Measurements from ENCODE around the gene RNF32.

The RNF32 gene

DNA sequence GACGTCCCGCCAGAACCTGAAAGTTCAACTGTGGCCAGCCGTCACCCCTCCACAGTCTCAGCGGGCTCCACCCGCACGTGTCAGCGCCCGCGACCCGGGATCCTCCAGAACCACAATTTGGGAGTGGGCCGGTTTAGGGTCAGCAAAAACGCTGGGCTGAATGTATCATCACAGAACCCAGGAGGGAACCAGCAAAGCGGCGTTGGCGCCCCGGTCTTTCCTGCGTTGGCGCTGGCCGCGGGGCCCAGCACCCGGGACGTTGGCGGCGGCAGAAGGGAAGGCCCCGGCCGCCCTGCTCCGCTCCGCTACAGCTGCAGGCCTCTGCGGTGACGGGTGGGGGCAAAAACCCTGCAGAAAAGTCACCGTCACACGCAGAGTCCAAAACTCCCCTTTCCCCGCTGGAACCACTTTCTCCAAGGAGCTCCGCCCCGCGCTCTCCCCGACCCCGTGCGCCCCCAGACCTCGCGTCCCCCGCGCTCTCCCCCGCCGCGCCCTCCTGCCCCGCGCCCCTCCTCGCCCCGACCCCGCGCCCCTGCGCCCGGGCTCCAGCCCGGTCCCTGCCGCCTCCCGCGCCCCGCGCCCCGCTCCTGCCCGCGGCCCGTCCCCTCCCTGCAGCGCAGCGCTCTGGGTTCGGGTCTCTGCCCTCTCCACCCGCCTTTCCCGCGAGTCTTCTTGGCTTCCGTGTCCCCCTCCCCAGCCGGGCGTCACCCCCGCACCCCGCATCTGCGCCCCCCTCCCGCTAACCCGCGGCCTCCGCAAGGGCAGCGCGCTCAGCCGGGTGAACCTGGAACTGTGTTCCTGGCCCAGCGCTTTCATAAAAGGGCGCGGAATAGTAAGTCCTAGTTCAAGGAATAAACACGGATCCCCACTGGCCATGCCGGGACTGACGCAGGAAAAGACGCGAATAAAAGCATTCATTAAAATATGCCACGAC, 24.0 kb upstream of the RNF32 start:
- TF ChIP-seq RAD21 (IDR thresholded peaks at IDR 0.05; ENCODE audit: low read depth) (no peak), CEBPB (IDR thresholded peaks at IDR 0.05) (no peak), YY1 (IDR thresholded peaks at IDR 0.05; ENCODE audit: low read depth) (no peak), CREB1 (IDR thresholded peaks at IDR 0.05; ENCODE audit: low read depth) (no peak), ZBTB7A (IDR thresholded peaks at IDR 0.05; ENCODE audit: low read depth) (no peak), REST (IDR thresholded peaks at IDR 0.05; ENCODE audit: low read depth) (no peak)
- TF ChIP-seq, protein P1, sequence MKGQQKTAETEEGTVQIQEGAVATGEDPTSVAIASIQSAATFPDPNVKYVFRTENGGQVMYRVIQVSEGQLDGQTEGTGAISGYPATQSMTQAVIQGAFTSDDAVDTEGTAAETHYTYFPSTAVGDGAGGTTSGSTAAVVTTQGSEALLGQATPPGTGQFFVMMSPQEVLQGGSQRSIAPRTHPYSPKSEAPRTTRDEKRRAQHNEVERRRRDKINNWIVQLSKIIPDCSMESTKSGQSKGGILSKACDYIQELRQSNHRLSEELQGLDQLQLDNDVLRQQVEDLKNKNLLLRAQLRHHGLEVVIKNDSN (IDR thresholded peaks at IDR 0.05), result no peak

GRCh38 chr7:156617215-156617614, 23.4 kb upstream of the RNF32 start:
- no peak for TF ChIP-seq ZBTB7A (IDR thresholded peaks at IDR 0.05; ENCODE audit: low read depth)
- TF ChIP-seq REST (IDR thresholded peaks at IDR 0.05; ENCODE audit: low read depth), result no peak
- no peak for TF ChIP-seq NFIC (IDR thresholded peaks at IDR 0.05)
- no peak for TF ChIP-seq TAF1 (IDR thresholded peaks at IDR 0.05; ENCODE audit: low read depth)
- no peak for TF ChIP-seq RAD21 (IDR thresholded peaks at IDR 0.05; ENCODE audit: low read depth)
- no peak for TF ChIP-seq CREB1 (IDR thresholded peaks at IDR 0.05; ENCODE audit: low read depth)
- TF ChIP-seq, protein P2, sequence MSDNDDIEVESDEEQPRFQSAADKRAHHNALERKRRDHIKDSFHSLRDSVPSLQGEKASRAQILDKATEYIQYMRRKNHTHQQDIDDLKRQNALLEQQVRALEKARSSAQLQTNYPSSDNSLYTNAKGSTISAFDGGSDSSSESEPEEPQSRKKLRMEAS (IDR thresholded peaks at IDR 0.05), result no peak
- TF ChIP-seq TCF12 (IDR thresholded peaks at IDR 0.05; ENCODE audit: low read depth), result no peak
- TF ChIP-seq CEBPB (IDR thresholded peaks at IDR 0.05), result no peak
- TF ChIP-seq, protein P1 (IDR thresholded peaks at IDR 0.05), result no peak
- TF ChIP-seq EP300 (IDR thresholded peaks at IDR 0.05; ENCODE audit: borderline replicate concordance), result no peak
- TF ChIP-seq EGR1 (IDR thresholded peaks at IDR 0.05), result no peak
- TF ChIP-seq FOXM1 (IDR thresholded peaks at IDR 0.05; ENCODE audit: borderline replicate concordance, low read depth), result no peak
- no peak for TF ChIP-seq YY1 (IDR thresholded peaks at IDR 0.05; ENCODE audit: low read depth)
- no peak for TF ChIP-seq TEAD4 (IDR thresholded peaks at IDR 0.05)

DNA sequence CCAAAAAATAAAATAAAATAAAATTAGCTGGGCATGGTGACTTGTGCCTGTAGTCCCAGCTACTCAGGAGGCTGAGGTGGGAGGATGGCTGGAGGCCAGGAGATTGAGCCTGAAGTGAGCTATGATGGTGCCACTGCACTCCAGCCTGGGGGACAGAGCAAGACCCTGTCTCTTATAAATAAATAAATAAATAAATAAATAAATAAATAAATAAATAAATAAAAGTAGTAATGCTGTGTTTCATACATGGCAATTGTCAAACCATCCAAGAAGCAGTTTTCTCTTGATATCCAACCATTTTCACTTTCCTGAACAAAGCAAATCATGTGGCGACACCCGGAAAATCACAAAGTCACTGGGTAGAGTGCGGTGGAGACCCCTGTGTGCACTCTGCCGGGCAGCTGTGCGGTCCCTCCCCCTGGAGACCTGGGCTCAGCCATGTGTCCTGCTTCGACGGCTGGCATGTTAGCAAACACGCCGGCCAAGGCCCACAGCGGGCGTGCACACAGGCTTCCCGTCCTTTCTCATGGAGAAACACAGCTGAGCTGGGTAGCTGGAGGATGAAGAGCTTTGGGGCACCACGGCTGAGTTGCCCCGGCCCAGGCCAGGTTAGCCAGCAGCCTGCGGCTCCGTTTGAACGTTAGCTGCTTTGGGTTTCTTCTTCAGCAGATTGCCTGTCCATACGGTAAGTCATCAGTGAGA, 22.3 kb upstream of the RNF32 start:
- no peak for TF ChIP-seq YY1 (IDR thresholded peaks at IDR 0.05; ENCODE audit: low read depth)

DNA sequence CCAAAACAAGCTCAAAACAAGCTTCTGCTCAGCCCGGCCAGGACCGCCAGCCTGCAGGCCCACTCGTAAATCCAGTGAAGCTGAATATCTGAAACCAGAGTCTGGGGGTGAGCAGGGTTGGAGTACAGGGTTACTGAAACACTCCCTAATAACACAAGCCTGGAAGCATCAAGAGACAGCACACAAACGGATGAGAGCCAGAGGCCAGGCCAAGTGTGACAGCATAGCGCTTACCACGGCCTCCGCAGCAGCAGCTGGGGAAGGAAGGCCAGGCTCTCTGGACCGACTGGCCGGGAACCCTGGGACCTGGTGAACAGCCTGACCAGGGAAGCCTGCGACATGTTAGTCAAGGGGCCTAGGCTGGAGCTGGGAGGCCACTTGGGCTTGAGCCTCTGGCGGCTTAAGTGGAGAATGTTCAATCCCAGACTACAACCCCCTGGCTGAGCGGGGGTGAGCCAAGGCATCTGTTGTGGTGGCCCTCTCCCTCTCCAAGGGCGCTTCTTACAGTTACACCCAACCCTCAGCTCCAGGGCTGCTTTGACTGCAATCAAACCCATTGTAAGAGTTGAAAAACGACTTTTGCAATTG, 21.7 kb upstream of the RNF32 start:
- TF ChIP-seq, protein P1 (IDR thresholded peaks at IDR 0.05), result no peak
- no peak for TF ChIP-seq CEBPB (IDR thresholded peaks at IDR 0.05)
- TF ChIP-seq NFIC (IDR thresholded peaks at IDR 0.05), result no peak
- TF ChIP-seq EP300 (IDR thresholded peaks at IDR 0.05; ENCODE audit: borderline replicate concordance), result no peak
- TF ChIP-seq TAF1 (IDR thresholded peaks at IDR 0.05; ENCODE audit: low read depth), result no peak
- TF ChIP-seq REST (IDR thresholded peaks at IDR 0.05; ENCODE audit: low read depth), result no peak
- TF ChIP-seq EGR1 (IDR thresholded peaks at IDR 0.05), result no peak
- TF ChIP-seq, protein P2 (IDR thresholded peaks at IDR 0.05), result no peak
- TF ChIP-seq TCF12 (IDR thresholded peaks at IDR 0.05; ENCODE audit: low read depth), result no peak
- no peak for TF ChIP-seq CREB1 (IDR thresholded peaks at IDR 0.05; ENCODE audit: low read depth)
- TF ChIP-seq FOXM1 (IDR thresholded peaks at IDR 0.05; ENCODE audit: borderline replicate concordance, low read depth), result no peak
- TF ChIP-seq YY1 (IDR thresholded peaks at IDR 0.05; ENCODE audit: low read depth), result no peak
- no peak for TF ChIP-seq ZBTB7A (IDR thresholded peaks at IDR 0.05; ENCODE audit: low read depth)
- TF ChIP-seq TEAD4 (IDR thresholded peaks at IDR 0.05), result no peak
- TF ChIP-seq RAD21 (IDR thresholded peaks at IDR 0.05; ENCODE audit: low read depth), result no peak

All from Ishikawa (cell line).